CD4-positive, alpha-beta T cell treated with Interleukin-6 at 100 ng/mL for 8 hours (primary cell): ENCODE data around the gene ZNF407.
A peak's percentile ranks its signal among the peaks of the same experiment; 100 is the strongest.

Experiments used
- DNase-seq: peaks from one replicate; pipeline ENCODE4 v3.0.0-alpha.2; 2020; ENCODE audit warnings: mixed read lengths, low spot score

Gene ZNF407

GRCh38 chr18:74929110-74929509, 331.4 kb downstream of the ZNF407 start:
- no peak for DNase-seq

GRCh38 chr18:74930616-74931015, 332.9 kb downstream of the ZNF407 start:
- no peak for DNase-seq

- DNase-seq, result no peak
These were observed 336.3 kb downstream of the ZNF407 start for GRCh38 chr18:74933930-74934329.

GRCh38 chr18:74935434-74935833, 337.8 kb downstream of the ZNF407 start:
- DNase-seq, result no peak

GRCh38 chr18:74936343-74936742, 338.7 kb downstream of the ZNF407 start:
- no peak for DNase-seq

- no peak for DNase-seq
These were observed 339.6 kb downstream of the ZNF407 start for GRCh38 chr18:74937291-74937690.

GRCh38 chr18:74940856-74941255, 343.2 kb downstream of the ZNF407 start:
- no peak for DNase-seq

GRCh38 chr18:74942319-74942910, 344.7 kb downstream of the ZNF407 start:
- DNase-seq, result peak; percentile 21

GRCh38 chr18:74944676-74945075, 347.0 kb downstream of the ZNF407 start:
- no peak for DNase-seq

- DNase-seq, result no peak
These were observed 348.3 kb downstream of the ZNF407 start for GRCh38 chr18:74945774-74946545.

GRCh38 chr18:74946646-74947375, 349.1 kb downstream of the ZNF407 start:
- no peak for DNase-seq

- DNase-seq, result no peak
These were observed 349.7 kb downstream of the ZNF407 start for GRCh38 chr18:74947417-74947816.

GRCh38 chr18:74947875-74948274, 350.2 kb downstream of the ZNF407 start:
- no peak for DNase-seq

- DNase-seq, result no peak
These were observed 351.9 kb downstream of the ZNF407 start for GRCh38 chr18:74949611-74950010.

- DNase-seq, result no peak
These were observed 352.8 kb downstream of the ZNF407 start for GRCh38 chr18:74950479-74950878.

- DNase-seq, result peak; percentile 42
These were observed 353.6 kb downstream of the ZNF407 start for GRCh38 chr18:74951165-74951760.

- DNase-seq, result no peak
These were observed 360.0 kb downstream of the ZNF407 start for GRCh38 chr18:74957588-74958224.

- no peak for DNase-seq
These were observed 361.5 kb downstream of the ZNF407 start for GRCh38 chr18:74959216-74959615.

GRCh38 chr18:74961596-74961995, 363.9 kb downstream of the ZNF407 start:
- DNase-seq, result no peak

GRCh38 chr18:74963820-74964446, 366.3 kb downstream of the ZNF407 start:
- peak; percentile 12 for DNase-seq

- DNase-seq, result no peak
These were observed 368.0 kb downstream of the ZNF407 start for GRCh38 chr18:74965682-74966081.

GRCh38 chr18:74967438-74967837, 369.8 kb downstream of the ZNF407 start:
- DNase-seq, result no peak
